DOHH2 (cell line): ENCODE measurements around the gene CASP12.

Source experiments
- H3F3A ChIP-seq: fragments of 200-600 bp; sonication (generic), shearing (Covaris generic); 2 replicates; pipeline ENCODE4 v1.6.0; 2016; ENCODE audit warnings: antibody characterized with exemption, mild to moderate bottlenecking; ENCODE audit not compliant: control insufficient read depth, insufficient read depth
- H3K27ac ChIP-seq: fragments of 200-600 bp; sonication (generic); 2 replicates; pipeline ENCODE4 v1.5.1; 2014; ENCODE audit warnings: low read depth, mild to moderate bottlenecking, low read length, moderate library complexity
- H3K27me3 ChIP-seq: fragments of 200-600 bp; sonication (generic); 2 replicates; pipeline ENCODE4 v1.6.1; 2014; ENCODE audit warnings: mild to moderate bottlenecking, low read length, mixed read lengths; ENCODE audit not compliant: control insufficient read depth
- H3K36me3 ChIP-seq: fragments of 200-600 bp; sonication (generic); 2 replicates; pipeline ENCODE4 v1.6.1; 2014; ENCODE audit warnings: mild to moderate bottlenecking, low read length, moderate library complexity, mixed read lengths; ENCODE audit not compliant: control insufficient read depth
- H3K4me1 ChIP-seq: fragments of 200-600 bp; sonication (generic); 2 replicates; pipeline ENCODE4 v1.6.1; 2014; ENCODE audit warnings: mild to moderate bottlenecking, low read length, mixed read lengths; ENCODE audit not compliant: control insufficient read depth
- H3K4me2 ChIP-seq: fragments of 200-600 bp; sonication (generic); 2 replicates; pipeline ENCODE4 v1.6.0; 2014; ENCODE audit warnings: mild to moderate bottlenecking, low read length, moderate library complexity
- H3K4me3 ChIP-seq: fragments of 200-600 bp; sonication (generic); 2 replicates; pipeline ENCODE4 v1.5.1; 2014; ENCODE audit warnings: mild to moderate bottlenecking, low read length, mixed read lengths
- H3K79me2 ChIP-seq: fragments of 200-600 bp; sonication (generic); 2 replicates; pipeline ENCODE4 v1.6.1; 2014; ENCODE audit warnings: mild to moderate bottlenecking, low read length, mixed read lengths; ENCODE audit not compliant: control insufficient read depth
- H3K9me2 ChIP-seq: fragments of 200-600 bp; sonication (generic); replicated peaks from 2 replicates; pipeline ENCODE4 v1.6.1; 2014; ENCODE audit warnings: mild to moderate bottlenecking, low read length, mixed read lengths; ENCODE audit not compliant: control insufficient read depth
- H3K9me3 ChIP-seq: fragments of 200-600 bp; sonication (generic); 2 replicates; pipeline ENCODE4 v1.6.1; 2014; ENCODE audit warnings: antibody characterized with exemption, low read length, mixed read lengths; ENCODE audit not compliant: control insufficient read depth, insufficient read depth
- H4K20me1 ChIP-seq: fragments of 200-600 bp; sonication (generic); 2 replicates; pipeline ENCODE4 v1.6.0; 2014; ENCODE audit warnings: low read depth, mild to moderate bottlenecking, antibody characterized with exemption, low read length, moderate library complexity; ENCODE audit not compliant: control insufficient read depth, insufficient read depth
- CTCF ChIP-seq: fragments of 200-600 bp; sonication (generic); IDR thresholded peaks from one replicate; pipeline ENCODE4 v1.5.1; 2014; ENCODE audit warnings: antibody characterized with exemption, mild to moderate bottlenecking, low read depth, low read length; ENCODE audit not compliant: poor library complexity, severe bottlenecking
- EZH2phosphoT487 ChIP-seq: fragments of 200-600 bp; sonication (generic); IDR thresholded peaks from 2 replicates; pipeline ENCODE4 v1.6.1; 2017; ENCODE audit warnings: borderline replicate concordance, mild to moderate bottlenecking, antibody characterized with exemption, low read length, moderate library complexity, mixed read lengths

Gene CASP12

GRCh38 chr11:104876324-104876723 is 21.9 kb downstream of the CASP12 start:
- H3K4me2 ChIP-seq, result no peak overlapping the region
- no peak overlapping the region for H3K27ac ChIP-seq
- H3K9me3 ChIP-seq, result no peaks in the 10 kb centered on the region; the same call in 1 of the 2 replicates
- no peak overlapping the region for H3K4me3 ChIP-seq
- no peaks in the 10 kb centered on the region for H3F3A ChIP-seq
- H3K36me3 ChIP-seq, result no peaks in the 10 kb centered on the region
- H3K9me2 ChIP-seq, result no peaks in the 10 kb centered on the region
- H4K20me1 ChIP-seq, result no peaks in the 10 kb centered on the region
- TF ChIP-seq EZH2phosphoT487 (no peak), CTCF (no peak)
- H3K79me2 ChIP-seq, result no peaks in the 10 kb centered on the region
- H3K4me1 ChIP-seq, result no peaks in the 10 kb centered on the region
- no peaks in the 10 kb centered on the region for H3K27me3 ChIP-seq

- Histone ChIP-seq H3K79me2 (no peaks in the 10 kb centered on the region), H3K9me2 (no peaks in the 10 kb centered on the region), H3F3A (no peaks in the 10 kb centered on the region), H3K27me3 (no peaks in the 10 kb centered on the region), H3K27ac (no peak overlapping the region), H3K36me3 (no peaks in the 10 kb centered on the region), H3K9me3 (no peaks in the 10 kb centered on the region; the same call in 1 of the 2 replicates), H3K4me2 (no peak overlapping the region), H3K4me1 (no peaks in the 10 kb centered on the region), H3K4me3 (no peak overlapping the region), H4K20me1 (no peaks in the 10 kb centered on the region)
- TF ChIP-seq EZH2phosphoT487, result no peak
- peak; percentile 49 for TF ChIP-seq CTCF
These were observed 25.0 kb downstream of the CASP12 start for GRCh38 chr11:104873252-104873651.

- H3K9me2 ChIP-seq, result no peaks in the 10 kb centered on the region
- H3K27me3 ChIP-seq, result no peaks in the 10 kb centered on the region
- H3K9me3 ChIP-seq, result no peaks in the 10 kb centered on the region; the same call in 1 of the 2 replicates
- H3K79me2 ChIP-seq, result no peaks in the 10 kb centered on the region
- TF ChIP-seq EZH2phosphoT487, result no peak
- no peak for TF ChIP-seq CTCF
- H3K4me3 ChIP-seq, result no peak overlapping the region
- no peak overlapping the region for H3K4me2 ChIP-seq
- H3K4me1 ChIP-seq, result no peaks in the 10 kb centered on the region
- no peaks in the 10 kb centered on the region for H3F3A ChIP-seq
- no peaks in the 10 kb centered on the region for H4K20me1 ChIP-seq
- no peak overlapping the region for H3K27ac ChIP-seq
- no peaks in the 10 kb centered on the region for H3K36me3 ChIP-seq
These were observed 25.9 kb downstream of the CASP12 start for GRCh38 chr11:104872393-104872792.

GRCh38 chr11:104870910-104871309 is 27.4 kb downstream of the CASP12 start:
- Histone ChIP-seq H3K79me2 (no peaks in the 10 kb centered on the region), H3K4me3 (no peak overlapping the region), H3K4me1 (no peaks in the 10 kb centered on the region), H3F3A (no peaks in the 10 kb centered on the region), H3K36me3 (no peaks in the 10 kb centered on the region), H3K27ac (no peak overlapping the region), H3K4me2 (no peak overlapping the region), H3K9me2 (no peaks in the 10 kb centered on the region), H4K20me1 (no peaks in the 10 kb centered on the region), H3K9me3 (no peaks in the 10 kb centered on the region; the same call in 1 of the 2 replicates), H3K27me3 (no peaks in the 10 kb centered on the region)
- TF ChIP-seq EZH2phosphoT487 (no peak), CTCF (no peak)
